PC-9 (cell line): Measurements from ENCODE around the gene HOXB3.

Experiments
- CTCF ChIP-seq: fragments of 200-600 bp; sonication (generic); conservative IDR thresholded peaks from 2 replicates; pipeline ENCODE4 v1.6.1; 2017; ENCODE audit warnings: mixed run types, antibody characterized with exemption, mild to moderate bottlenecking, moderate library complexity
- EZH2 ChIP-seq: fragments of 200-600 bp; sonication (generic); IDR thresholded peaks from 2 replicates; pipeline ENCODE4 v1.8.0; 2017; ENCODE audit warnings: antibody characterized with exemption, low read depth

DNA sequence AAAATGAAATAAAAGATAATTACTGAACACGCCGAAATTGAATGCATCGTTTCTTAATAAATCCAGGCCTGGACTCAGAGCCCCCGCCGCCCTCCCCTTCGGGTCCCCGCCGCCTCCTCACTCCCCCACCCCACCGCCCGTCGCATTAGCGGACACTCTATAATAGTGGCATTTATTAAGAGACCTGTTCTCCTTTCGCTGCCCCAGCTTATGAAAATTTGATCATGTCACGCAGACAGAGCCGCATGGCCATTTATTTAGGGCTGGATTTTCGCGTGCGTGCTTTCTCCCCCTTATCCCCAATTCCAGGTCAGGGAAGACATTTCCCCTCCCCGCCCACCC is 38.9 kb downstream of the HOXB3 start:
- TF ChIP-seq CTCF (no peak), EZH2 (no peak)
